ENCODE measurements around the gene KLF8.

GRCh38 chrX:56313308-56313707 is 81.2 kb downstream of the KLF8 start:
- TF ChIP-seq POLR2AphosphoS5 (IDR thresholded peaks at IDR 0.05; ENCODE audit: low read depth), result no peak
- TF ChIP-seq, protein P1, sequence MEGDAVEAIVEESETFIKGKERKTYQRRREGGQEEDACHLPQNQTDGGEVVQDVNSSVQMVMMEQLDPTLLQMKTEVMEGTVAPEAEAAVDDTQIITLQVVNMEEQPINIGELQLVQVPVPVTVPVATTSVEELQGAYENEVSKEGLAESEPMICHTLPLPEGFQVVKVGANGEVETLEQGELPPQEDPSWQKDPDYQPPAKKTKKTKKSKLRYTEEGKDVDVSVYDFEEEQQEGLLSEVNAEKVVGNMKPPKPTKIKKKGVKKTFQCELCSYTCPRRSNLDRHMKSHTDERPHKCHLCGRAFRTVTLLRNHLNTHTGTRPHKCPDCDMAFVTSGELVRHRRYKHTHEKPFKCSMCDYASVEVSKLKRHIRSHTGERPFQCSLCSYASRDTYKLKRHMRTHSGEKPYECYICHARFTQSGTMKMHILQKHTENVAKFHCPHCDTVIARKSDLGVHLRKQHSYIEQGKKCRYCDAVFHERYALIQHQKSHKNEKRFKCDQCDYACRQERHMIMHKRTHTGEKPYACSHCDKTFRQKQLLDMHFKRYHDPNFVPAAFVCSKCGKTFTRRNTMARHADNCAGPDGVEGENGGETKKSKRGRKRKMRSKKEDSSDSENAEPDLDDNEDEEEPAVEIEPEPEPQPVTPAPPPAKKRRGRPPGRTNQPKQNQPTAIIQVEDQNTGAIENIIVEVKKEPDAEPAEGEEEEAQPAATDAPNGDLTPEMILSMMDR (IDR thresholded peaks at IDR 0.05; ENCODE audit: insufficient read depth, low read length), result no peak
- TF ChIP-seq, protein P2, sequence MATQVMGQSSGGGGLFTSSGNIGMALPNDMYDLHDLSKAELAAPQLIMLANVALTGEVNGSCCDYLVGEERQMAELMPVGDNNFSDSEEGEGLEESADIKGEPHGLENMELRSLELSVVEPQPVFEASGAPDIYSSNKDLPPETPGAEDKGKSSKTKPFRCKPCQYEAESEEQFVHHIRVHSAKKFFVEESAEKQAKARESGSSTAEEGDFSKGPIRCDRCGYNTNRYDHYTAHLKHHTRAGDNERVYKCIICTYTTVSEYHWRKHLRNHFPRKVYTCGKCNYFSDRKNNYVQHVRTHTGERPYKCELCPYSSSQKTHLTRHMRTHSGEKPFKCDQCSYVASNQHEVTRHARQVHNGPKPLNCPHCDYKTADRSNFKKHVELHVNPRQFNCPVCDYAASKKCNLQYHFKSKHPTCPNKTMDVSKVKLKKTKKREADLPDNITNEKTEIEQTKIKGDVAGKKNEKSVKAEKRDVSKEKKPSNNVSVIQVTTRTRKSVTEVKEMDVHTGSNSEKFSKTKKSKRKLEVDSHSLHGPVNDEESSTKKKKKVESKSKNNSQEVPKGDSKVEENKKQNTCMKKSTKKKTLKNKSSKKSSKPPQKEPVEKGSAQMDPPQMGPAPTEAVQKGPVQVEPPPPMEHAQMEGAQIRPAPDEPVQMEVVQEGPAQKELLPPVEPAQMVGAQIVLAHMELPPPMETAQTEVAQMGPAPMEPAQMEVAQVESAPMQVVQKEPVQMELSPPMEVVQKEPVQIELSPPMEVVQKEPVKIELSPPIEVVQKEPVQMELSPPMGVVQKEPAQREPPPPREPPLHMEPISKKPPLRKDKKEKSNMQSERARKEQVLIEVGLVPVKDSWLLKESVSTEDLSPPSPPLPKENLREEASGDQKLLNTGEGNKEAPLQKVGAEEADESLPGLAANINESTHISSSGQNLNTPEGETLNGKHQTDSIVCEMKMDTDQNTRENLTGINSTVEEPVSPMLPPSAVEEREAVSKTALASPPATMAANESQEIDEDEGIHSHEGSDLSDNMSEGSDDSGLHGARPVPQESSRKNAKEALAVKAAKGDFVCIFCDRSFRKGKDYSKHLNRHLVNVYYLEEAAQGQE (IDR thresholded peaks at IDR 0.05; ENCODE audit: insufficient replicate concordance, low read depth), result no peak
- TF ChIP-seq GABPA (IDR thresholded peaks at IDR 0.05; ENCODE audit: low read depth), result no peak

Measured in HL-60 (cell line).